Stomach (tissue), 4 donors: ENCODE results near the gene AKAP12.

Experiments used
- CTCF ChIP-seq, 7 experiments: fragments of 450-650 bp in 4 of 7; fragments of 200-600 bp in 3 of 7; sonication (generic) in 3 of 7; IDR thresholded peaks; one replicate each; pipeline ENCODE4 v1.5.1; 2016 to 2019; ENCODE audit warnings: antibody characterized with exemption in 7 of 7, control low read depth in 2 of 7, mild to moderate bottlenecking in 1 of 7
- EP300 ChIP-seq: sonication (generic); formaldehyde crosslinking; IDR thresholded peaks from one replicate; pipeline ENCODE4 v1.6.1; 2017; ENCODE audit warnings: antibody characterized with exemption
- POLR2A ChIP-seq, 4 donors: fragments of 450-650 bp; IDR thresholded peaks; one replicate each; pipeline ENCODE4 v1.6.1; 2016; ENCODE audit warnings: antibody characterized with exemption in 4 of 4, control low read depth in 2 of 4, mild to moderate bottlenecking in 1 of 4, moderate library complexity in 1 of 4

GRCh38 chr6:151317995-151318365 lies 78.2 kb downstream of the AKAP12 start:
- TF ChIP-seq CTCF (IDR thresholded peaks at IDR 0.05) (no peak), EP300 (no peak), POLR2A (IDR thresholded peaks at IDR 0.05) (no peak)
